ENCODE results near the gene TMEM98. TPM values are rescaled to one million over a fixed set of nuclear protein-coding genes. Genes with fewer than 3 reads are reported as not detected.

Gene TMEM98
- total and polyA plus RNA-seq, 9 of the 15 experiments (the other 6 are each of a cell fraction or from before 2014, with no cell fraction given) = 33.5 to 164 (median 84.7) TPM

DNA sequence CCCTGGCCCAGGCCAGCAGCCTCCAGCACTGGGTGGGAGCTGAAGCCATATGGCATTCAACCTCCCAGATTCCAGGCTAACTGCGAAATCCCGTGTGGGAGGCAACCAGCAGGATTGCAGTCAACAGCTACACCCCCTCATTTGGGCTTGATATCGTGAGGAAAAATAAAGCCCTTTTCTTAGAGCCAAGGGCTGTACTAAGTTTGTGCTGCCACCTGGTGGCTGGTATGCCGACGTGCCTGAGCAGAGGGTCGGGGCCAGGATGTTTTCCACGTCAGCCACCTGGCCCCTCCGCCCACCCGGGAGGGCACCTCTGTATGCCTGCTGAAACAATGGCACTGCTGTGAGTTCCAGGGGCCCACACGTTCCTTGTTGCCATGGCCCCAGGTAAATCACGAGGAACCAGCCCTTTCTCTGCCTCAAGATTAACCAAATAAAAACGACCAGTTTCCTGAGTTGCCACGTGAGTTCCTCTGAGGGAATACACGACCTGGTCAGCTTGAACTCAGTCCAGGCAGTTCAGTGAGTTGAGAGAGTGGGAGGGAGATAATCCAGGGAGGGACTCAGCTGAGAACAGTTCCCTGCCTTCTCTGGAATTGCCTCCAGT, 9.0 kb downstream of the TMEM98 start:
- H3K4me3 ChIP-seq = no peak overlapping the region
- ATAC-seq = peak; percentile 94
- no peak overlapping the region for H3K4me2 ChIP-seq (ENCODE audit: insufficient read depth, low read length)
- FAIRE-seq = peak; percentile 94
- peaks cover 76% of the 10 kb centered on the region for H3K36me3 ChIP-seq (ENCODE audit: control insufficient read depth, insufficient read depth, low read length)
- H2AFZ ChIP-seq (ENCODE audit: low read depth, low read length) = peak overlapping the region; percentile 47; the same call in 1 of the 2 replicates
- CTCF ChIA-PET (ENCODE audit: low intra/inter-chr PET ratio) = interaction anchor here (0.6 to 2.3 kb wide), 6 partner anchors 129 to 475 kb away, joined by 3 to 29 read pairs (median 4); no protein-coding TSS in a partner anchor
- H3K9me3 ChIP-seq (replicated peaks; ENCODE audit: control insufficient read depth, insufficient read depth, low read depth, low read length) = no peaks in the 10 kb centered on the region; the same call in 1 of the 2 replicates
- DNase-seq (ENCODE audit: extremely low read depth in 1 of 4, low spot score in 3 of 4) = peak; percentile 77 to 84 (median 80)
- WGBS (ENCODE audit: insufficient coverage, low coverage, missing lambda C conversion rate) = 11% methylated on average over 14 of the region's 14 CpGs
- BruUV-seq (replicated peaks) = no TSS peak
- no peaks in the 10 kb centered on the region for H4K20me1 ChIP-seq (replicated peaks; ENCODE audit: control insufficient read depth, insufficient read depth, low read length)
- no peaks in the 10 kb centered on the region for H3K79me2 ChIP-seq (ENCODE audit: control insufficient read depth, insufficient read depth, low read length)
- intact Hi-C loops (cut with micrococcal nuclease) = loop anchor here (1.0 to 2.0 kb wide), 2 partner anchors 60 to 154 kb away; partner anchors contain the start of gene MYO1D
- H3K4me1 ChIP-seq (replicated peaks in 1 of 2; ENCODE audit: control insufficient read depth in 2 of 2, insufficient read depth in 2 of 2, low read length in 2 of 2) = peaks cover 6 to 8% of the 10 kb centered on the region in 2 experiments; a peak in 4 of 5 replicates
- no peaks in the 10 kb centered on the region for H3K27me3 ChIP-seq (ENCODE audit: control insufficient read depth in 2 of 2, insufficient read depth in 2 of 2, low read length in 2 of 2)
- H3K9me1 ChIP-seq (ENCODE audit: control insufficient read depth, insufficient read depth, low read length) = no peaks in the 10 kb centered on the region
- in situ Hi-C loops (cut with MboI) = no loop called here
- POLR2A ChIA-PET = interaction anchor here (0.8 to 1.0 kb wide), 2 partner anchors 11 to 60 kb away, joined by 3 read pairs; partner anchors contain the start of gene MYO1D
- peak overlapping the region; percentile 7 to 23; a peak in 1 of 4 replicates for H3K9ac ChIP-seq (ENCODE audit: insufficient read depth in 1 of 2, low read depth in 2 of 2, low read length in 2 of 2)
- H3K27ac ChIP-seq (ENCODE audit: extremely low read depth, low read depth, low read length) = 0 out of 3 replicates have a peak overlapping the region, but pooled peaks have one; percentile 16
- TF ChIP-seq MAFF (IDR thresholded peaks at IDR 0.05; ENCODE audit: low read length) (no peak), NELFE (IDR thresholded peaks at IDR 0.05; ENCODE audit: insufficient read depth, insufficient read length) (no peak), ATF1 (CRISPR knock-in tag; IDR thresholded peaks at IDR 0.05) (no peak), ATF1 (tag; IDR thresholded peaks at IDR 0.05) (peak; percentile 57), CHD1 (IDR thresholded peaks at IDR 0.05; ENCODE audit: low read length) (no peak), ZKSCAN3 (CRISPR knock-in tag; IDR thresholded peaks at IDR 0.05) (no peak), TEAD4 (IDR thresholded peaks at IDR 0.05; ENCODE audit: low read length) (peak; percentile 94), TEAD4 (CRISPR knock-in tag; IDR thresholded peaks at IDR 0.05; ENCODE audit: borderline replicate concordance) (peak; percentile 94), NR2C2 (CRISPR knock-in tag; IDR thresholded peaks at IDR 0.05) (no peak), NR2C2 (tag; IDR thresholded peaks at IDR 0.05) (no peak)
- TF ChIP-seq, protein P1, sequence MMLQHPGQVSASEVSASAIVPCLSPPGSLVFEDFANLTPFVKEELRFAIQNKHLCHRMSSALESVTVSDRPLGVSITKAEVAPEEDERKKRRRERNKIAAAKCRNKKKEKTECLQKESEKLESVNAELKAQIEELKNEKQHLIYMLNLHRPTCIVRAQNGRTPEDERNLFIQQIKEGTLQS (IDR thresholded peaks at IDR 0.05) = no peak
- TF ChIP-seq, protein P1 (CRISPR knock-in tag; conservative IDR thresholded peaks at IDR 0.05) = 0 out of 2 replicates have a peak, but pooled peaks have one; percentile 31
- TF ChIP-seq, protein P2, sequence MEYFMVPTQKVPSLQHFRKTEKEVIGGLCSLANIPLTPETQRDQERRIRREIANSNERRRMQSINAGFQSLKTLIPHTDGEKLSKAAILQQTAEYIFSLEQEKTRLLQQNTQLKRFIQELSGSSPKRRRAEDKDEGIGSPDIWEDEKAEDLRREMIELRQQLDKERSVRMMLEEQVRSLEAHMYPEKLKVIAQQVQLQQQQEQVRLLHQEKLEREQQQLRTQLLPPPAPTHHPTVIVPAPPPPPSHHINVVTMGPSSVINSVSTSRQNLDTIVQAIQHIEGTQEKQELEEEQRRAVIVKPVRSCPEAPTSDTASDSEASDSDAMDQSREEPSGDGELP (CRISPR knock-in tag; IDR thresholded peaks at IDR 0.05; ENCODE audit: borderline replicate concordance) = peak; percentile 34; the same call in 1 of the 2 replicates
- TF ChIP-seq, protein P3, sequence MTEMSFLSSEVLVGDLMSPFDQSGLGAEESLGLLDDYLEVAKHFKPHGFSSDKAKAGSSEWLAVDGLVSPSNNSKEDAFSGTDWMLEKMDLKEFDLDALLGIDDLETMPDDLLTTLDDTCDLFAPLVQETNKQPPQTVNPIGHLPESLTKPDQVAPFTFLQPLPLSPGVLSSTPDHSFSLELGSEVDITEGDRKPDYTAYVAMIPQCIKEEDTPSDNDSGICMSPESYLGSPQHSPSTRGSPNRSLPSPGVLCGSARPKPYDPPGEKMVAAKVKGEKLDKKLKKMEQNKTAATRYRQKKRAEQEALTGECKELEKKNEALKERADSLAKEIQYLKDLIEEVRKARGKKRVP (CRISPR knock-in tag; IDR thresholded peaks at IDR 0.05) = no peak
- TF ChIP-seq, protein P4, sequence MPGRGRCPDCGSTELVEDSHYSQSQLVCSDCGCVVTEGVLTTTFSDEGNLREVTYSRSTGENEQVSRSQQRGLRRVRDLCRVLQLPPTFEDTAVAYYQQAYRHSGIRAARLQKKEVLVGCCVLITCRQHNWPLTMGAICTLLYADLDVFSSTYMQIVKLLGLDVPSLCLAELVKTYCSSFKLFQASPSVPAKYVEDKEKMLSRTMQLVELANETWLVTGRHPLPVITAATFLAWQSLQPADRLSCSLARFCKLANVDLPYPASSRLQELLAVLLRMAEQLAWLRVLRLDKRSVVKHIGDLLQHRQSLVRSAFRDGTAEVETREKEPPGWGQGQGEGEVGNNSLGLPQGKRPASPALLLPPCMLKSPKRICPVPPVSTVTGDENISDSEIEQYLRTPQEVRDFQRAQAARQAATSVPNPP (IDR thresholded peaks at IDR 0.05; ENCODE audit: borderline replicate concordance, insufficient read depth, insufficient read length) = no peak
- TF ChIP-seq, protein P5, sequence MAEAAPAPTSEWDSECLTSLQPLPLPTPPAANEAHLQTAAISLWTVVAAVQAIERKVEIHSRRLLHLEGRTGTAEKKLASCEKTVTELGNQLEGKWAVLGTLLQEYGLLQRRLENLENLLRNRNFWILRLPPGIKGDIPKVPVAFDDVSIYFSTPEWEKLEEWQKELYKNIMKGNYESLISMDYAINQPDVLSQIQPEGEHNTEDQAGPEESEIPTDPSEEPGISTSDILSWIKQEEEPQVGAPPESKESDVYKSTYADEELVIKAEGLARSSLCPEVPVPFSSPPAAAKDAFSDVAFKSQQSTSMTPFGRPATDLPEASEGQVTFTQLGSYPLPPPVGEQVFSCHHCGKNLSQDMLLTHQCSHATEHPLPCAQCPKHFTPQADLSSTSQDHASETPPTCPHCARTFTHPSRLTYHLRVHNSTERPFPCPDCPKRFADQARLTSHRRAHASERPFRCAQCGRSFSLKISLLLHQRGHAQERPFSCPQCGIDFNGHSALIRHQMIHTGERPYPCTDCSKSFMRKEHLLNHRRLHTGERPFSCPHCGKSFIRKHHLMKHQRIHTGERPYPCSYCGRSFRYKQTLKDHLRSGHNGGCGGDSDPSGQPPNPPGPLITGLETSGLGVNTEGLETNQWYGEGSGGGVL (CRISPR knock-in tag; IDR thresholded peaks at IDR 0.05) = no peak

Measured in K562 (cell line).